Heart left ventricle (tissue), 13 donors: ENCODE measurements around the gene ZNF275.

Source experiments
- CTCF ChIP-seq, 12 donors: fragments of 200-600 bp; sonication (generic) in 4 of 12; IDR thresholded peaks; one replicate each; pipeline versions ENCODE4 v1.5.0 to v1.8.0; 2018 to 2022; ENCODE audit warnings: antibody characterized with exemption in 12 of 12, mild to moderate bottlenecking in 5 of 12
- POLR2A ChIP-seq, 2 donors: fragments of 450-650 bp; IDR thresholded peaks; one replicate each; pipeline ENCODE4 v1.6.1; 2017; ENCODE audit warnings: antibody characterized with exemption in 2 of 2, mild to moderate bottlenecking in 2 of 2, moderate library complexity in 2 of 2
- donor health status: ischemic (EF 13 %, LVEDD 7.1; RV severe dilation, severe dysfunction).
- donor health status: DM: no; HTN: yes; CAD: no.
- donor health status: DM: no; HTN: no; CAD: no.
- donor health status: ischemic (EF 25% LVEDD 6.9; RV normal size, moderate dysfunction).
- donor health status: ischemic (EF 25% LVEDD 5.7; RV mildly dilated, moderate dysfunction).
- donor health status: ischemic (EF 35%, LVEDD 5.7; RV mildly dilated, moderate dysfunction).
- donor health status: nonischemic (EF 11% LVEDD 7.7; RV severe dilation, severe dysfunction).
- donor health status: DM: yes; HTN: yes; CAD: no.
- donor health status: PGD.
- donor health status: ischemic (EF 29% LVEDD 5.4; RV normal size, mild dysfunction).
- donor health status: nonischemic (EF 23%, LVEDD 6.1; RV moderate dilation, normal function).

- TF ChIP-seq CTCF (IDR thresholded peaks at IDR 0.05) (no peak), POLR2A (IDR thresholded peaks at IDR 0.05) (no peak)
These were observed 30.4 kb upstream of the ZNF275 start for GRCh38 chrX:153303276-153304262.
